ENCODE data around the gene PARG.
"Not testable (repeated sequence)": the region's sequence is repeated elsewhere in the genome, so short reads cannot be mapped to it uniquely, and the experiment has no call there.

The PARG gene

GRCh38 chr10:49871462-49871861 is 70.4 kb downstream of the PARG start:
- not testable (repeated sequence) for H3K9ac ChIP-seq, H3K4me3 ChIP-seq, H4K20me1 ChIP-seq, H3K9me3 ChIP-seq, H3K27me3 ChIP-seq, H3K4me1 ChIP-seq, H3K27ac ChIP-seq, H3K4me2 ChIP-seq, H3K36me3 ChIP-seq

- H3K4me1 ChIP-seq, H4K20me1 ChIP-seq, H3K36me3 ChIP-seq, H3K4me3 ChIP-seq, H3K9me3 ChIP-seq, H3K9ac ChIP-seq, H3K27me3 ChIP-seq, H3K4me2 ChIP-seq, H3K27ac ChIP-seq: not testable (repeated sequence)
Observed at GRCh38 chr10:49859933-49860332, 81.9 kb downstream of the PARG start.

GRCh38 chr10:49858697-49859382 is 83.0 kb downstream of the PARG start:
- H3K36me3 ChIP-seq, H3K27ac ChIP-seq, H4K20me1 ChIP-seq, H3K4me3 ChIP-seq, H3K9me3 ChIP-seq, H3K4me1 ChIP-seq, H3K27me3 ChIP-seq, H3K4me2 ChIP-seq, H3K9ac ChIP-seq: not testable (repeated sequence)

GRCh38 chr10:49849520-49849919 is 92.3 kb downstream of the PARG start:
- H3K27me3 ChIP-seq, H3K4me1 ChIP-seq: not testable (repeated sequence)

GRCh38 chr10:49844775-49845595 is 96.8 kb downstream of the PARG start:
- H4K20me1 ChIP-seq: no peaks in the 10 kb centered on the region
- H3K9ac ChIP-seq: no peak overlapping the region
- no peaks in the 10 kb centered on the region for H3K27me3 ChIP-seq
- no peaks in the 10 kb centered on the region for H3K9me3 ChIP-seq
- H3K36me3 ChIP-seq: peaks cover 36% of the 10 kb centered on the region
- H3K4me2 ChIP-seq: no peak overlapping the region
- TF ChIP-seq Cebpa-rat (IDR thresholded peaks at IDR 0.05): no peak
- H3K4me1 ChIP-seq: no peaks in the 10 kb centered on the region
- H3K4me3 ChIP-seq: no peak overlapping the region
- H3K27ac ChIP-seq: no peak overlapping the region

More at GRCh38 chr10:49849520-49849919, 92.3 kb downstream of the PARG start:
- not testable (repeated sequence) for H3K36me3 ChIP-seq, H4K20me1 ChIP-seq, H3K9me3 ChIP-seq, H3K4me2 ChIP-seq, H3K4me3 ChIP-seq, H3K27ac ChIP-seq, H3K9ac ChIP-seq

- peaks cover 62% of the 10 kb centered on the region for H3K36me3 ChIP-seq
- not testable (repeated sequence) for H3K9me3 ChIP-seq
Observed at GRCh38 chr10:49842333-49842628, 99.5 kb downstream of the PARG start.

GRCh38 chr10:49841615-49842332 is 100.1 kb downstream of the PARG start:
- H3K4me3 ChIP-seq: no peak overlapping the region
- no peaks in the 10 kb centered on the region for H3K27me3 ChIP-seq
- H3K4me2 ChIP-seq: no peak overlapping the region
- H3K4me1 ChIP-seq: no peaks in the 10 kb centered on the region
- H3K9me3 ChIP-seq: no peaks in the 10 kb centered on the region
- H3K27ac ChIP-seq: no peak overlapping the region
- H4K20me1 ChIP-seq: no peaks in the 10 kb centered on the region
- H3K9ac ChIP-seq: no peak overlapping the region
- no peak for TF ChIP-seq Cebpa-rat (IDR thresholded peaks at IDR 0.05)
- H3K36me3 ChIP-seq: peaks cover 66% of the 10 kb centered on the region

More at GRCh38 chr10:49842333-49842628, 99.5 kb downstream of the PARG start:
- H3K27ac ChIP-seq, H3K27me3 ChIP-seq, H3K9ac ChIP-seq, H3K4me1 ChIP-seq, H3K4me2 ChIP-seq, H4K20me1 ChIP-seq, H3K4me3 ChIP-seq: not testable (repeated sequence)

- Histone ChIP-seq H3K4me1 (no peaks in the 10 kb centered on the region), H4K20me1 (no peaks in the 10 kb centered on the region), H3K9me3 (no peaks in the 10 kb centered on the region), H3K36me3 (peaks cover 64% of the 10 kb centered on the region), H3K4me3 (no peak overlapping the region), H3K4me2 (no peak overlapping the region), H3K27ac (no peak overlapping the region), H3K27me3 (no peaks in the 10 kb centered on the region), H3K9ac (no peak overlapping the region)
- TF ChIP-seq Cebpa-rat (IDR thresholded peaks at IDR 0.05): no peak
Observed at GRCh38 chr10:49837685-49838084, 104.1 kb downstream of the PARG start.

GRCh38 chr10:49837051-49837478 is 104.8 kb downstream of the PARG start:
- no peaks in the 10 kb centered on the region for H3K27me3 ChIP-seq
- no peak overlapping the region for H3K27ac ChIP-seq
- H3K36me3 ChIP-seq: peaks cover 67% of the 10 kb centered on the region
- H3K9me3 ChIP-seq: no peaks in the 10 kb centered on the region
- no peak for TF ChIP-seq Cebpa-rat (IDR thresholded peaks at IDR 0.05)
- no peak overlapping the region for H3K4me2 ChIP-seq
- no peak overlapping the region for H3K4me3 ChIP-seq
- H3K9ac ChIP-seq: no peak overlapping the region
- no peaks in the 10 kb centered on the region for H4K20me1 ChIP-seq
- H3K4me1 ChIP-seq: no peaks in the 10 kb centered on the region

GRCh38 chr10:49834976-49835375 is 106.9 kb downstream of the PARG start:
- Histone ChIP-seq H3K27me3 (no peaks in the 10 kb centered on the region), H3K9me3 (no peaks in the 10 kb centered on the region), H3K4me2 (no peak overlapping the region), H3K27ac (no peak overlapping the region), H3K4me1 (peaks cover 10% of the 10 kb centered on the region), H3K36me3 (peaks cover 61% of the 10 kb centered on the region), H4K20me1 (no peaks in the 10 kb centered on the region), H3K9ac (no peak overlapping the region), H3K4me3 (no peak overlapping the region)
- no peak for TF ChIP-seq Cebpa-rat (IDR thresholded peaks at IDR 0.05)
